Measurements from ENCODE around the gene RAP2A.

The RAP2A gene

GRCh38 chr13:97403893-97404750, 29.8 kb upstream of the RAP2A start:
- DNase-seq (ENCODE audit: low read depth): no peak
- H3K4me3 ChIP-seq (ENCODE audit: low read length): no peak overlapping the region
- TF ChIP-seq CTCF (conservative IDR thresholded peaks at IDR 0.05; ENCODE audit: low read depth, low read length): no peak

GRCh38 chr13:97407540-97407939, 26.4 kb upstream of the RAP2A start:
- no peak for DNase-seq (ENCODE audit: low read depth)
- no peak overlapping the region for H3K4me3 ChIP-seq (ENCODE audit: low read length)
- no peak for TF ChIP-seq CTCF (conservative IDR thresholded peaks at IDR 0.05; ENCODE audit: low read depth, low read length)

GRCh38 chr13:97408938-97409337, 25.0 kb upstream of the RAP2A start:
- no peak overlapping the region for H3K4me3 ChIP-seq (ENCODE audit: low read length)
- TF ChIP-seq CTCF (conservative IDR thresholded peaks at IDR 0.05; ENCODE audit: low read depth, low read length): no peak
- no peak for DNase-seq (ENCODE audit: low read depth)

GRCh38 chr13:97411984-97412383, 22.0 kb upstream of the RAP2A start:
- no peak for DNase-seq (ENCODE audit: low read depth)
- no peak for TF ChIP-seq CTCF (conservative IDR thresholded peaks at IDR 0.05; ENCODE audit: low read depth, low read length)
- H3K4me3 ChIP-seq (ENCODE audit: low read length): no peak overlapping the region

GRCh38 chr13:97413694-97414093, 20.3 kb upstream of the RAP2A start:
- no peak for DNase-seq (ENCODE audit: low read depth)
- TF ChIP-seq CTCF (conservative IDR thresholded peaks at IDR 0.05; ENCODE audit: low read depth, low read length): no peak
- H3K4me3 ChIP-seq (ENCODE audit: low read length): no peak overlapping the region

GRCh38 chr13:97414392-97414791, 19.6 kb upstream of the RAP2A start:
- TF ChIP-seq CTCF (conservative IDR thresholded peaks at IDR 0.05; ENCODE audit: low read depth, low read length): no peak
- H3K4me3 ChIP-seq (ENCODE audit: low read length): no peak overlapping the region

GRCh38 chr13:97417698-97418097, 16.3 kb upstream of the RAP2A start:
- H3K4me3 ChIP-seq (ENCODE audit: low read length): no peak overlapping the region
- TF ChIP-seq CTCF (conservative IDR thresholded peaks at IDR 0.05; ENCODE audit: low read depth, low read length): no peak
- DNase-seq (ENCODE audit: low read depth): no peak

More at GRCh38 chr13:97414392-97414791, 19.6 kb upstream of the RAP2A start:
- no peak for DNase-seq (ENCODE audit: low read depth)
